GM18951 (cell line): Measurements from ENCODE around the gene MAOA.
"Not testable (repeated sequence)": the region's sequence is repeated elsewhere in the genome, so short reads cannot be mapped to it uniquely, and the experiment has no call there.

Experiments used
- POLR2A ChIP-seq: IDR thresholded peaks from 4 replicates; pipeline ENCODE4 v1.6.1; 2011; ENCODE audit warnings: mild to moderate bottlenecking; ENCODE audit not compliant: insufficient read length, insufficient read depth; ENCODE audit errors: extremely low read depth
- in situ Hi-C: fragments of 300-500 bp; cut with MboI; formaldehyde crosslinking; loops from one replicate; pipeline ENCODE4 v1.12.0; 2022; ENCODE audit warnings: low sequenced_read_pairs, mixed read lengths, inconsistent platforms; ENCODE audit not compliant: unreplicated experiment

The MAOA gene

GRCh38 chrX:43643662-43644061 lies 12.4 kb upstream of the MAOA start:
- no peak for TF ChIP-seq POLR2A
- in situ Hi-C loops = no loop called here

GRCh38 chrX:43644124-43644701 lies 11.9 kb upstream of the MAOA start:
- no peak for TF ChIP-seq POLR2A
- in situ Hi-C loops = no loop called here

- in situ Hi-C loops = no loop called here
These were observed 9.3 kb upstream of the MAOA start for GRCh38 chrX:43646800-43647199.

DNA sequence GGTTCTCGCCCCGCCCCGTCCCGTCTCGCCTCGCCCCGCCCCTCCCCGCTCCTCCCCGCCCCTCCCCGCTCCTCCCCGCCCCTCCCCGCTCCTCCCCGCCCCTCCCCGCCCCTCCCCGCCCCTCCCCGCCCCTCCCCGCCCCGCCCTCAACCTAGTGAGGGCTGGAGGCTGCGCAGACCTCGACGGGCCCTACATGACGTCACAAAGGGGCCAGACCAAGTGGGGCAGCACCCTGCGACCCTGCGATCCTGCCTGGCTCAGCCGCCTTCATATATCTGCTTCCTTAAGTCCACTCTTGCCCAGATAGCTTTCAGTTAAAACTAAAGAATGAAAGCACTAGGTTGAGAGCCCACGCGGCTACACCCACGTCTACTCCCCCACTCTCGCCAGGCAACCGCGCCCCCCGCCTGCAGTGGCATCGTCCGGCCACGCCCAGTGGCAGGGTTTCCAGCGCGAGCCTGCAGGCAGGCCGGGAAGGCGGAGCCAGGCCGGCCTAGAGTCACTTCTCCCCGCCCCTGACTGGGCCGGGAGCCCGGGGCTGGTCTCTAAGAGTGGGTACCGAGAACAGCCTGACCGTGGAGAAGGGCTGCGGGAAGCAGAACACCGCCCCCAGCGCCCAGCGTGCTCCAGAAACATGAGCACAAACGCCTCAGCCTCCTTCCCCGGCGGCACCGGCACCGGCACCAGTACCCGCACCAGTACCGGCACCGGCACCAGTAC lies 1.5 kb upstream of the MAOA start:
- in situ Hi-C loops = no loop called here
- TF ChIP-seq POLR2A = no peak

More at GRCh38 chrX:43646800-43647199, 9.3 kb upstream of the MAOA start:
- TF ChIP-seq POLR2A = no peak

- no peak for TF ChIP-seq POLR2A
- in situ Hi-C loops = no loop called here
These were observed 721 bp upstream of the MAOA start for GRCh38 chrX:43655151-43656004.

DNA sequence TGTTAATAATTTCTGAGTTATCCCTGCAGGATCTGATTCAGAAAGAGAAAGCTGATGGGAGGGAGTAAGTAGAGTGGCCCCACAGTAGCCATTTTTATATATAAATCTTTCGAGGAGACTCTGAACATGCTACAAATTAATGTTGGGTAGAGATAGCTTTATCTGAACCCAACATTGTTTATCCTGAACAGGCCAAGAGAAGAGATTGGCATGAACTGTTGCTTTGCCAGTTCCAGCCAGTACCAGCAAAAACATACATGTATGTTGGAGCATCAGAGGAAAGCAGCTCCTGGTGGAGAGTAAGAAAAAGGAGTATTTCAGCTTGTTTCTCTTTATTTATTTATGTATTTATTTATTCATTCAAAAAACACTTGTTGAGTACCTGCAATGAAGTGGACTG lies 1.6 kb downstream of the MAOA start:
- TF ChIP-seq POLR2A = no peak
- in situ Hi-C loops = no loop called here

GRCh38 chrX:43661521-43662240 lies 5.6 kb downstream of the MAOA start:
- in situ Hi-C loops = no loop called here
- TF ChIP-seq POLR2A = no peak

- in situ Hi-C loops = no loop called here
- no peak for TF ChIP-seq POLR2A
These were observed 7.1 kb downstream of the MAOA start for GRCh38 chrX:43663173-43663572.

GRCh38 chrX:43664258-43664657 lies 8.2 kb downstream of the MAOA start:
- TF ChIP-seq POLR2A = no peak
- in situ Hi-C loops = no loop called here

GRCh38 chrX:43664708-43665107 lies 8.6 kb downstream of the MAOA start:
- in situ Hi-C loops = no loop called here
- no peak for TF ChIP-seq POLR2A

DNA sequence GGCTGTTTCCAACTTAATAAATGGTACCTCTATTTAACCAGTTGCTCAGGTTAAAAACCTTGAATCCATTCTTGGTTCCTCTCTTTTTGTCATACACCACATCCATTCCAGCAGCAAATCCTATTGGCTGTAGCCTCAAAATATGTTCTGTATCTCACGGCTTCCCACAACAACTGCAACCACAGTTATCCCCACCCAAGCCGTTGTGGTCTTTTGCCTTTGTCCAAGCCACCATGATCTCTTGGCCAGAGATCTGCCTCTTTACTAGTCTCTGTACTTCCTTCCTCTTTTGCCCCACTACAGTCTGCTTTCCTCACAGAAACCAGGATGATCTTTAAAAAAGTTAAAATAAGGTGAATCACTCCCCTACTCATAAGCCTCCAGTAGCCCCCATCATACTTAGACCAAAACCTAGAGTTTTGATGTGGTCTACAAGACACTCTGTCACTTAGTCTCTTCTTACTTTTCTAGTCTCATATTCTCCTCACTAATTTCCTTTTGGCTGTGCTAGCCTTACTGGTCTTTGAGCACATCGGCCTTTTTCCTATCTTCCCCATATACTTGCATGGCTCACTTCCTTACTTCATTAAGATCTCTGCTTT lies 10.3 kb downstream of the MAOA start:
- in situ Hi-C loops = no loop called here
- TF ChIP-seq POLR2A = no peak

GRCh38 chrX:43675965-43676628 lies 20.0 kb downstream of the MAOA start:
- in situ Hi-C loops = not testable (repeated sequence)
